Measurements from ENCODE around the gene MIGA2. TPM values are rescaled to one million over a fixed set of nuclear protein-coding genes. Genes with fewer than 3 reads are reported as not detected.

The MIGA2 gene
- total and polyA plus RNA-seq, 2 experiments from 2014 or later = 19.3 to 47.8 TPM

DNA sequence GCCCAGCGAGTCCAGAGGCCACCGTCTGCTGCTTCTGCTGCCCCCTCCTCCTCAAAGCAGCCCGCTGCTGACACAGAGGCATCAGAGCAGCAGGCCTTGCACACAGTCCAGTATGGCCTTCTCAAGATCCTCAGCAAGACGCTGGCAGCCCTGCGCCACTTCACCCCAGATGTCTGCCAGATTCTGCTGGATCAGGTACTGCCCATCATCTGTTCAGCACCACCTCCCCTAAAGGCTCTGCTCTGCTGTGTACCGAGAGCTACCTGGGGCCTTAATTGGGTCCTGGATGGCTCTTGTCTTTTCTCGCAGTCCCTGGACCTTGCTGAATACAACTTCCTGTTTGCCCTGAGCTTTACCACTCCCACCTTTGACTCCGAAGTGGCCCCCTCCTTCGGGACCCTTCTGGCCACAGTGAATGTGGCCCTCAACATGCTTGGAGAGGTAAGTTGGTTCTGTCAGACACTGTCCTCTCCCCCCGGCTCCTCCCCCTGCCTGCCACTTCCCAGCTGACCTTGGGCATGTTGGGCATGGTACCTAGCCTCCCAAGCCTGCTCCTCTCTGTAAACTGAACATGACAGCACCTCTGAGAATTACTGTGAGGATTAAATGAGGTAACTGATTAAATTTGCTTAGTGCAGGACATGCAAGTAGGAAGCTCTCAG is 31.0 kb upstream of the MIGA2 start:
- Histone ChIP-seq H3K4me3 (no peak overlapping the region), H4K20me1 (replicated peaks; ENCODE audit: insufficient read depth) (peaks cover 6% of the 10 kb centered on the region; the same call in 1 of the 2 replicates), H3K4me2 (no peak overlapping the region), H3K36me3 (ENCODE audit: insufficient read depth) (peaks cover 15% of the 10 kb centered on the region; the same call in 1 of the 2 replicates), H3K79me2 (replicated peaks; ENCODE audit: insufficient read depth) (no peaks in the 10 kb centered on the region), H3K27me3 (ENCODE audit: insufficient read depth) (no peaks in the 10 kb centered on the region), H3K27ac (ENCODE audit: low read depth) (peak overlapping the region; percentile 72; the same call in 1 of the 2 replicates), H3K9me2 (ENCODE audit: insufficient read depth) (no peaks in the 10 kb centered on the region), H3K4me1 (ENCODE audit: insufficient read depth) (no peaks in the 10 kb centered on the region), H3F3A (replicated peaks; ENCODE audit: low read depth) (peaks cover 22% of the 10 kb centered on the region; the same call in 1 of the 2 replicates), H2AFZ (no peak overlapping the region)
- peaks cover 69% of the 10 kb centered on the region for H3K36me3 Mint-ChIP-seq (ENCODE audit: low read depth)
- ATAC-seq (no peak), DNase-seq (ENCODE audit: low spot score) (no peak)
- no peak overlapping the region for H3K4me3 Mint-ChIP-seq
- no peak for TF ChIP-seq EZH2 (IDR thresholded peaks at IDR 0.05; ENCODE audit: low read depth, unreplicated experiment)
- no peak for TF ChIP-seq CREB1 (CRISPR knock-in tag; IDR thresholded peaks at IDR 0.05; ENCODE audit: low read depth)
- no peak for TF ChIP-seq ZNF114 (CRISPR knock-in tag; IDR thresholded peaks at IDR 0.05)
- no peak for TF ChIP-seq EZH2phosphoT487 (IDR thresholded peaks at IDR 0.05; ENCODE audit: unreplicated experiment)
- TF ChIP-seq, protein P1, sequence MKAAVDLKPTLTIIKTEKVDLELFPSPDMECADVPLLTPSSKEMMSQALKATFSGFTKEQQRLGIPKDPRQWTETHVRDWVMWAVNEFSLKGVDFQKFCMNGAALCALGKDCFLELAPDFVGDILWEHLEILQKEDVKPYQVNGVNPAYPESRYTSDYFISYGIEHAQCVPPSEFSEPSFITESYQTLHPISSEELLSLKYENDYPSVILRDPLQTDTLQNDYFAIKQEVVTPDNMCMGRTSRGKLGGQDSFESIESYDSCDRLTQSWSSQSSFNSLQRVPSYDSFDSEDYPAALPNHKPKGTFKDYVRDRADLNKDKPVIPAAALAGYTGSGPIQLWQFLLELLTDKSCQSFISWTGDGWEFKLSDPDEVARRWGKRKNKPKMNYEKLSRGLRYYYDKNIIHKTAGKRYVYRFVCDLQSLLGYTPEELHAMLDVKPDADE (IDR thresholded peaks at IDR 0.05) = no peak
- TF ChIP-seq ZNF331 (CRISPR knock-in tag; IDR thresholded peaks at IDR 0.05; ENCODE audit: low read depth) = no peak
- TF ChIP-seq, protein P2, sequence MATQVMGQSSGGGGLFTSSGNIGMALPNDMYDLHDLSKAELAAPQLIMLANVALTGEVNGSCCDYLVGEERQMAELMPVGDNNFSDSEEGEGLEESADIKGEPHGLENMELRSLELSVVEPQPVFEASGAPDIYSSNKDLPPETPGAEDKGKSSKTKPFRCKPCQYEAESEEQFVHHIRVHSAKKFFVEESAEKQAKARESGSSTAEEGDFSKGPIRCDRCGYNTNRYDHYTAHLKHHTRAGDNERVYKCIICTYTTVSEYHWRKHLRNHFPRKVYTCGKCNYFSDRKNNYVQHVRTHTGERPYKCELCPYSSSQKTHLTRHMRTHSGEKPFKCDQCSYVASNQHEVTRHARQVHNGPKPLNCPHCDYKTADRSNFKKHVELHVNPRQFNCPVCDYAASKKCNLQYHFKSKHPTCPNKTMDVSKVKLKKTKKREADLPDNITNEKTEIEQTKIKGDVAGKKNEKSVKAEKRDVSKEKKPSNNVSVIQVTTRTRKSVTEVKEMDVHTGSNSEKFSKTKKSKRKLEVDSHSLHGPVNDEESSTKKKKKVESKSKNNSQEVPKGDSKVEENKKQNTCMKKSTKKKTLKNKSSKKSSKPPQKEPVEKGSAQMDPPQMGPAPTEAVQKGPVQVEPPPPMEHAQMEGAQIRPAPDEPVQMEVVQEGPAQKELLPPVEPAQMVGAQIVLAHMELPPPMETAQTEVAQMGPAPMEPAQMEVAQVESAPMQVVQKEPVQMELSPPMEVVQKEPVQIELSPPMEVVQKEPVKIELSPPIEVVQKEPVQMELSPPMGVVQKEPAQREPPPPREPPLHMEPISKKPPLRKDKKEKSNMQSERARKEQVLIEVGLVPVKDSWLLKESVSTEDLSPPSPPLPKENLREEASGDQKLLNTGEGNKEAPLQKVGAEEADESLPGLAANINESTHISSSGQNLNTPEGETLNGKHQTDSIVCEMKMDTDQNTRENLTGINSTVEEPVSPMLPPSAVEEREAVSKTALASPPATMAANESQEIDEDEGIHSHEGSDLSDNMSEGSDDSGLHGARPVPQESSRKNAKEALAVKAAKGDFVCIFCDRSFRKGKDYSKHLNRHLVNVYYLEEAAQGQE (IDR thresholded peaks at IDR 0.05; ENCODE audit: unreplicated experiment) = no peak
- TF ChIP-seq, protein P3, sequence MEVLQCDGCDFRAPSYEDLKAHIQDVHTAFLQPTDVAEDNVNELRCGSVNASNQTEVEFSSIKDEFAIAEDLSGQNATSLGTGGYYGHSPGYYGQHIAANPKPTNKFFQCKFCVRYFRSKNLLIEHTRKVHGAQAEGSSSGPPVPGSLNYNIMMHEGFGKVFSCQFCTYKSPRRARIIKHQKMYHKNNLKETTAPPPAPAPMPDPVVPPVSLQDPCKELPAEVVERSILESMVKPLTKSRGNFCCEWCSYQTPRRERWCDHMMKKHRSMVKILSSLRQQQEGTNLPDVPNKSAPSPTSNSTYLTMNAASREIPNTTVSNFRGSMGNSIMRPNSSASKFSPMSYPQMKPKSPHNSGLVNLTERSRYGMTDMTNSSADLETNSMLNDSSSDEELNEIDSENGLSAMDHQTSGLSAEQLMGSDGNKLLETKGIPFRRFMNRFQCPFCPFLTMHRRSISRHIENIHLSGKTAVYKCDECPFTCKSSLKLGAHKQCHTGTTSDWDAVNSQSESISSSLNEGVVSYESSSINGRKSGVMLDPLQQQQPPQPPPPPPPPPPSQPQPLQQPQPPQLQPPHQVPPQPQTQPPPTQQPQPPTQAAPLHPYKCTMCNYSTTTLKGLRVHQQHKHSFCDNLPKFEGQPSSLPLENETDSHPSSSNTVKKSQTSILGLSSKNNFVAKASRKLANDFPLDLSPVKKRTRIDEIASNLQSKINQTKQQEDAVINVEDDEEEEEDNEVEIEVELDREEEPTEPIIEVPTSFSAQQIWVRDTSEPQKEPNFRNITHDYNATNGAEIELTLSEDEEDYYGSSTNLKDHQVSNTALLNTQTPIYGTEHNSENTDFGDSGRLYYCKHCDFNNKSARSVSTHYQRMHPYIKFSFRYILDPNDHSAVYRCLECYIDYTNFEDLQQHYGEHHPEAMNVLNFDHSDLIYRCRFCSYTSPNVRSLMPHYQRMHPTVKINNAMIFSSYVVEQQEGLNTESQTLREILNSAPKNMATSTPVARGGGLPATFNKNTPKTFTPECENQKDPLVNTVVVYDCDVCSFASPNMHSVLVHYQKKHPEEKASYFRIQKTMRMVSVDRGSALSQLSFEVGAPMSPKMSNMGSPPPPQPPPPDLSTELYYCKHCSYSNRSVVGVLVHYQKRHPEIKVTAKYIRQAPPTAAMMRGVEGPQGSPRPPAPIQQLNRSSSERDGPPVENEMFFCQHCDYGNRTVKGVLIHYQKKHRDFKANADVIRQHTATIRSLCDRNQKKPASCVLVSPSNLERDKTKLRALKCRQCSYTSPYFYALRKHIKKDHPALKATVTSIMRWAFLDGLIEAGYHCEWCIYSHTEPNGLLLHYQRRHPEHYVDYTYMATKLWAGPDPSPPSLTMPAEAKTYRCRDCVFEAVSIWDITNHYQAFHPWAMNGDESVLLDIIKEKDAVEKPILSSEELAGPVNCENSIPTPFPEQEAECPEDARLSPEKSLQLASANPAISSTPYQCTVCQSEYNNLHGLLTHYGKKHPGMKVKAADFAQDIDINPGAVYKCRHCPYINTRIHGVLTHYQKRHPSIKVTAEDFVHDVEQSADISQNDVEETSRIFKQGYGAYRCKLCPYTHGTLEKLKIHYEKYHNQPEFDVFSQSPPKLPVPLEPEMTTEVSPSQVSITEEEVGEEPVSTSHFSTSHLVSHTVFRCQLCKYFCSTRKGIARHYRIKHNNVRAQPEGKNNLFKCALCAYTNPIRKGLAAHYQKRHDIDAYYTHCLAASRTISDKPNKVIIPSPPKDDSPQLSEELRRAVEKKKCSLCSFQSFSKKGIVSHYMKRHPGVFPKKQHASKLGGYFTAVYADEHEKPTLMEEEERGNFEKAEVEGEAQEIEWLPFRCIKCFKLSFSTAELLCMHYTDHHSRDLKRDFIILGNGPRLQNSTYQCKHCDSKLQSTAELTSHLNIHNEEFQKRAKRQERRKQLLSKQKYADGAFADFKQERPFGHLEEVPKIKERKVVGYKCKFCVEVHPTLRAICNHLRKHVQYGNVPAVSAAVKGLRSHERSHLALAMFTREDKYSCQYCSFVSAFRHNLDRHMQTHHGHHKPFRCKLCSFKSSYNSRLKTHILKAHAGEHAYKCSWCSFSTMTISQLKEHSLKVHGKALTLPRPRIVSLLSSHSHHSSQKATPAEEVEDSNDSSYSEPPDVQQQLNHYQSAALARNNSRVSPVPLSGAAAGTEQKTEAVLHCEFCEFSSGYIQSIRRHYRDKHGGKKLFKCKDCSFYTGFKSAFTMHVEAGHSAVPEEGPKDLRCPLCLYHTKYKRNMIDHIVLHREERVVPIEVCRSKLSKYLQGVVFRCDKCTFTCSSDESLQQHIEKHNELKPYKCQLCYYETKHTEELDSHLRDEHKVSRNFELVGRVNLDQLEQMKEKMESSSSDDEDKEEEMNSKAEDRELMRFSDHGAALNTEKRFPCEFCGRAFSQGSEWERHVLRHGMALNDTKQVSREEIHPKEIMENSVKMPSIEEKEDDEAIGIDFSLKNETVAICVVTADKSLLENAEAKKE (CRISPR knock-in tag; IDR thresholded peaks at IDR 0.05) = no peak
- TF ChIP-seq POLR2AphosphoS5 (IDR thresholded peaks at IDR 0.05; ENCODE audit: low read depth) = no peak
- no peak for TF ChIP-seq NANOG (IDR thresholded peaks at IDR 0.05; ENCODE audit: borderline replicate concordance)
- TF ChIP-seq STAT1 (IDR thresholded peaks at IDR 0.05; ENCODE audit: unreplicated experiment) = no peak
- no peak for TF ChIP-seq JUNB (IDR thresholded peaks at IDR 0.05; ENCODE audit: unreplicated experiment)
- TF ChIP-seq, protein P4, sequence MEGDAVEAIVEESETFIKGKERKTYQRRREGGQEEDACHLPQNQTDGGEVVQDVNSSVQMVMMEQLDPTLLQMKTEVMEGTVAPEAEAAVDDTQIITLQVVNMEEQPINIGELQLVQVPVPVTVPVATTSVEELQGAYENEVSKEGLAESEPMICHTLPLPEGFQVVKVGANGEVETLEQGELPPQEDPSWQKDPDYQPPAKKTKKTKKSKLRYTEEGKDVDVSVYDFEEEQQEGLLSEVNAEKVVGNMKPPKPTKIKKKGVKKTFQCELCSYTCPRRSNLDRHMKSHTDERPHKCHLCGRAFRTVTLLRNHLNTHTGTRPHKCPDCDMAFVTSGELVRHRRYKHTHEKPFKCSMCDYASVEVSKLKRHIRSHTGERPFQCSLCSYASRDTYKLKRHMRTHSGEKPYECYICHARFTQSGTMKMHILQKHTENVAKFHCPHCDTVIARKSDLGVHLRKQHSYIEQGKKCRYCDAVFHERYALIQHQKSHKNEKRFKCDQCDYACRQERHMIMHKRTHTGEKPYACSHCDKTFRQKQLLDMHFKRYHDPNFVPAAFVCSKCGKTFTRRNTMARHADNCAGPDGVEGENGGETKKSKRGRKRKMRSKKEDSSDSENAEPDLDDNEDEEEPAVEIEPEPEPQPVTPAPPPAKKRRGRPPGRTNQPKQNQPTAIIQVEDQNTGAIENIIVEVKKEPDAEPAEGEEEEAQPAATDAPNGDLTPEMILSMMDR (conservative IDR thresholded peaks at IDR 0.05; ENCODE audit: low read depth in 2 of 2) = no peak
- 0 out of 2 replicates have a peak overlapping the region, but pooled peaks have one; percentile 40 for H3K27ac Mint-ChIP-seq
- H3K4me1 Mint-ChIP-seq = no peaks in the 10 kb centered on the region; the same call in 2 of the 3 replicates
- no peaks in the 10 kb centered on the region for H3K9me3 Mint-ChIP-seq
- H3K27me3 Mint-ChIP-seq (ENCODE audit: insufficient read depth, low read depth, poor library complexity) = peaks cover 15% of the 10 kb centered on the region
